ENCODE results near the gene INTU. TPM values are rescaled to one million over a fixed set of nuclear protein-coding genes. Genes with fewer than 3 reads are reported as not detected.

The INTU gene
- total RNA-seq, 1 experiment from 2014 or later, result 3.7 TPM

GRCh38 chr4:127685292-127685691 lies 52.5 kb downstream of the INTU start:
- Histone ChIP-seq H3K27me3 (ENCODE audit: control insufficient read depth, insufficient read depth, low read length) (no peaks in the 10 kb centered on the region), H3K4me1 (ENCODE audit: control insufficient read depth, insufficient read depth, low read length) (no peaks in the 10 kb centered on the region), H3K36me3 (ENCODE audit: control insufficient read depth, insufficient read depth, low read length) (no peaks in the 10 kb centered on the region), H3K4me3 (ENCODE audit: low read depth in 2 of 2, low read length in 2 of 2) (no peak overlapping the region), H3K27ac (ENCODE audit: low read length) (no peak overlapping the region), H3K9me3 (ENCODE audit: control insufficient read depth, insufficient read depth, low read depth, low read length) (no peaks in the 10 kb centered on the region)
- ChIA-PET CTCF (no interaction called here), POLR2A (no interaction called here)
- no TSS peak for BruUV-seq (replicated peaks)
- ATAC-seq (no peak), DNase-seq (ENCODE audit: low read depth, low spot score) (no peak)
- intact Hi-C loops (cut with micrococcal nuclease; ENCODE audit: unreplicated experiment), result no loop called here
- no peak for TF ChIP-seq TCF7L2 (IDR thresholded peaks at IDR 0.05; ENCODE audit: low read depth, low read length)
- TF ChIP-seq CTCF (IDR thresholded peaks at IDR 0.05), result no peak
- TF ChIP-seq SIN3A (IDR thresholded peaks at IDR 0.05; ENCODE audit: borderline replicate concordance, insufficient read depth, low read depth, low read length), result no peak
- TF ChIP-seq REST (IDR thresholded peaks at IDR 0.05; ENCODE audit: insufficient read depth in 1 of 2, low read depth in 2 of 2, low read length in 1 of 2), result no peak
- no peak for TF ChIP-seq POLR2AphosphoS5 (IDR thresholded peaks at IDR 0.05; ENCODE audit: low read depth, low read length)
- in situ Hi-C loops (cut with HindIII; ENCODE audit: low pct_unique_long_range_greater_than_20kb, low sequenced_read_pairs), result no loop called here

GRCh38 chr4:127686658-127687057 lies 53.9 kb downstream of the INTU start:
- Histone ChIP-seq H3K27me3 (ENCODE audit: control insufficient read depth, insufficient read depth, low read length) (no peaks in the 10 kb centered on the region), H3K4me3 (ENCODE audit: low read depth in 2 of 2, low read length in 2 of 2) (no peak overlapping the region), H3K9me3 (ENCODE audit: control insufficient read depth, insufficient read depth, low read depth, low read length) (no peaks in the 10 kb centered on the region), H3K36me3 (ENCODE audit: control insufficient read depth, insufficient read depth, low read length) (no peaks in the 10 kb centered on the region), H3K27ac (ENCODE audit: low read length) (no peak overlapping the region), H3K4me1 (ENCODE audit: control insufficient read depth, insufficient read depth, low read length) (no peaks in the 10 kb centered on the region)
- POLR2A ChIA-PET, result no interaction called here
- DNase-seq (ENCODE audit: low read depth, low spot score) (no peak), ATAC-seq (no peak)
- in situ Hi-C loops (cut with HindIII; ENCODE audit: low pct_unique_long_range_greater_than_20kb, low sequenced_read_pairs), result no loop called here
- CTCF ChIA-PET, result no interaction called here
- TF ChIP-seq SIN3A (IDR thresholded peaks at IDR 0.05; ENCODE audit: borderline replicate concordance, insufficient read depth, low read depth, low read length), result no peak
- no peak for TF ChIP-seq CTCF (IDR thresholded peaks at IDR 0.05)
- TF ChIP-seq POLR2AphosphoS5 (IDR thresholded peaks at IDR 0.05; ENCODE audit: low read depth, low read length), result no peak
- no peak for TF ChIP-seq TCF7L2 (IDR thresholded peaks at IDR 0.05; ENCODE audit: low read depth, low read length)
- no peak for TF ChIP-seq REST (IDR thresholded peaks at IDR 0.05; ENCODE audit: insufficient read depth in 1 of 2, low read depth in 2 of 2, low read length in 1 of 2)
- no TSS peak for BruUV-seq (replicated peaks)
- intact Hi-C loops (cut with micrococcal nuclease; ENCODE audit: unreplicated experiment), result no loop called here

All from Panc1 (cell line).